Natural killer cell (primary cell): Measurements from ENCODE around the gene SUSD2. TPM values are rescaled to one million over a fixed set of nuclear protein-coding genes. Genes with fewer than 3 reads are reported as not detected.

ENCODE experiments used
- ATAC-seq, 3 donors: fragments of 150-1000 bp in 2 of 3; fragments of 200-7000 bp in 1 of 3; cut with Tn5 transposase; 1 replicate in 1 of 3; 2 replicates in 2 of 3; pipeline ENCODE4 v1.10.0; 2021; ENCODE audit warnings: mild to moderate bottlenecking in 2 of 3, moderate library complexity in 2 of 3
- DNase-seq, 2 donors: peaks; one replicate each; pipeline versions ENCODE4 v3.0.0 to v3.0.0-alpha.2; 2013 to 2021; ENCODE audit warnings: mixed read lengths in 1 of 2
- H3K27ac ChIP-seq: one replicate; pipeline ENCODE4 v1.5.1; 2013; ENCODE audit warnings: mild to moderate bottlenecking, low read length
- H3K27me3 ChIP-seq: one replicate; pipeline ENCODE4 v1.6.1; 2013; ENCODE audit warnings: low read length; ENCODE audit not compliant: control insufficient read depth, insufficient read depth
- H3K36me3 ChIP-seq: one replicate; pipeline ENCODE4 v1.6.1; 2013; ENCODE audit warnings: low read length; ENCODE audit not compliant: control insufficient read depth, insufficient read depth
- H3K4me1 ChIP-seq: one replicate; pipeline ENCODE4 v1.6.1; 2013; ENCODE audit warnings: low read length; ENCODE audit not compliant: control insufficient read depth, insufficient read depth
- H3K4me3 ChIP-seq: one replicate; pipeline ENCODE4 v1.5.1; 2013; ENCODE audit warnings: low read length
- H3K9me3 ChIP-seq: one replicate; pipeline ENCODE4 v1.6.1; 2013; ENCODE audit warnings: low read length; ENCODE audit not compliant: control insufficient read depth, insufficient read depth
- H3K27ac Mint-ChIP-seq, 2 donors: one replicate each; pipeline ENCODE4 v1.8.0; 2022; ENCODE audit warnings: mild to moderate bottlenecking in 2 of 2, mixed read lengths in 2 of 2, moderate library complexity in 1 of 2
- H3K27me3 Mint-ChIP-seq, 2 donors: one replicate each; pipeline ENCODE4 v1.8.0; 2022; ENCODE audit warnings: low read depth in 2 of 2, mixed read lengths in 2 of 2
- H3K36me3 Mint-ChIP-seq: one replicate; pipeline ENCODE4 v1.8.0; 2022; ENCODE audit warnings: mixed read lengths
- H3K4me1 Mint-ChIP-seq, 2 donors: one replicate each; pipeline ENCODE4 v1.8.0; 2022; ENCODE audit warnings: mixed read lengths in 2 of 2
- H3K4me3 Mint-ChIP-seq: one replicate; pipeline ENCODE4 v1.8.0; 2022; ENCODE audit warnings: mild to moderate bottlenecking, moderate library complexity, mixed read lengths
- H3K9me3 Mint-ChIP-seq, 2 donors: one replicate each; pipeline ENCODE4 v1.8.0; 2022; ENCODE audit warnings: mixed read lengths in 2 of 2
- CTCF ChIP-seq: fragments of 200-600 bp; IDR thresholded peaks from one replicate; pipeline ENCODE4 v1.8.0; 2022; ENCODE audit warnings: antibody characterized with exemption
- WGBS: methylation state at CpG from one replicate; pipeline ENCODE4 v1.1.7; 2013; ENCODE audit warnings: missing lambda C conversion rate; ENCODE audit not compliant: insufficient coverage; 5-methylcytosine and 5-hydroxymethylcytosine counted together
- intact Hi-C: fragments of 100-400 bp; cut with micrococcal nuclease; formaldehyde crosslinking; loops from one replicate; pipeline ENCODE4 v1.14.2; 2022
- total RNA-seq, 4 donors: library from RNA; stranded (reverse); fragments of 120-200 nt in 1 of 4; gene quantifications; one replicate each; pipeline versions ENCODE4 v1.2.3 to v1.2.4, GENCODE V29; 2013 to 2022

The SUSD2 gene
- total RNA-seq, 3 donors from 2014 or later (not counting 1 experiment from before 2014, with no cell fraction given) = 0.75 to 1.7 (median 1.5) TPM

GRCh38 chr22:24137595-24137994 is 43.7 kb upstream of the SUSD2 start:
- peaks cover 38% of the 10 kb centered on the region for H3K4me1 ChIP-seq
- Mint-ChIP-seq H3K36me3 (no peaks in the 10 kb centered on the region), H3K4me1 (peaks cover 0 to 29% of the 10 kb centered on the region in 2 donors), H3K9me3 (no peaks in the 10 kb centered on the region), H3K4me3 (no peak overlapping the region), H3K27me3 (no peaks in the 10 kb centered on the region), H3K27ac (peak overlapping the region in 1 of 2 donors; percentile 14)
- 90% methylated on average over 2 of the region's 2 CpGs for WGBS
- TF ChIP-seq CTCF = no peak
- H3K36me3 ChIP-seq = peaks cover 11% of the 10 kb centered on the region
- no peak for DNase-seq
- ATAC-seq = no peak
- intact Hi-C loops = no loop called here
- no peaks in the 10 kb centered on the region for H3K27me3 ChIP-seq
- no peaks in the 10 kb centered on the region for H3K9me3 ChIP-seq
- H3K27ac ChIP-seq = no peak overlapping the region
- no peak overlapping the region for H3K4me3 ChIP-seq

GRCh38 chr22:24138649-24139420 is 42.5 kb upstream of the SUSD2 start:
- Mint-ChIP-seq H3K9me3 (no peaks in the 10 kb centered on the region), H3K4me1 (peaks cover 0 to 26% of the 10 kb centered on the region in 2 donors), H3K36me3 (no peaks in the 10 kb centered on the region), H3K27me3 (no peaks in the 10 kb centered on the region), H3K27ac (no peak overlapping the region), H3K4me3 (no peak overlapping the region)
- Histone ChIP-seq H3K27me3 (no peaks in the 10 kb centered on the region), H3K4me3 (no peak overlapping the region), H3K36me3 (peaks cover 14% of the 10 kb centered on the region), H3K27ac (no peak overlapping the region), H3K9me3 (no peaks in the 10 kb centered on the region), H3K4me1 (peaks cover 37% of the 10 kb centered on the region)
- TF ChIP-seq CTCF = no peak
- 91% methylated on average over 7 of the region's 7 CpGs for WGBS
- intact Hi-C loops = no loop called here
- DNase-seq (no peak), ATAC-seq (no peak)

- peak overlapping the region in 1 of 2 donors; percentile 29 for H3K27ac Mint-ChIP-seq
- H3K27me3 ChIP-seq = no peaks in the 10 kb centered on the region
- TF ChIP-seq CTCF = no peak
- peaks cover 47% of the 10 kb centered on the region for H3K4me1 ChIP-seq
- 73% methylated on average over 3 of the region's 3 CpGs for WGBS
- ATAC-seq (peak in 1 of 3 donors; percentile 34), DNase-seq (no peak)
- peaks cover under 1 to 35% of the 10 kb centered on the region in 2 donors for H3K4me1 Mint-ChIP-seq
- H3K27ac ChIP-seq = no peak overlapping the region
- H3K36me3 ChIP-seq = peaks cover 8% of the 10 kb centered on the region
- no peak overlapping the region for H3K4me3 Mint-ChIP-seq
- H3K36me3 Mint-ChIP-seq = no peaks in the 10 kb centered on the region
- no peaks in the 10 kb centered on the region for H3K27me3 Mint-ChIP-seq
- no peaks in the 10 kb centered on the region for H3K9me3 ChIP-seq
- intact Hi-C loops = no loop called here
- H3K4me3 ChIP-seq = no peak overlapping the region
- H3K9me3 Mint-ChIP-seq = no peaks in the 10 kb centered on the region
Measured at GRCh38 chr22:24140357-24140756, 40.9 kb upstream of the SUSD2 start.
